Midbrain (tissue), 1 donor: ENCODE measurements around the gene ZDHHC4.
"Not testable (repeated sequence)": the region's sequence is repeated elsewhere in the genome, so short reads cannot be mapped to it uniquely, and the experiment has no call there.

Source experiments
- DNase-seq: peaks from one replicate; lab custom pipeline; 2025; lab: John Stamatoyannopoulos, UW

Gene ZDHHC4

GRCh38 chr7:6562106-6562505 lies 15.1 kb upstream of the ZDHHC4 start:
- no peak for DNase-seq

GRCh38 chr7:6563936-6564770 lies 13.1 kb upstream of the ZDHHC4 start:
- peak; percentile 6 for DNase-seq

DNA sequence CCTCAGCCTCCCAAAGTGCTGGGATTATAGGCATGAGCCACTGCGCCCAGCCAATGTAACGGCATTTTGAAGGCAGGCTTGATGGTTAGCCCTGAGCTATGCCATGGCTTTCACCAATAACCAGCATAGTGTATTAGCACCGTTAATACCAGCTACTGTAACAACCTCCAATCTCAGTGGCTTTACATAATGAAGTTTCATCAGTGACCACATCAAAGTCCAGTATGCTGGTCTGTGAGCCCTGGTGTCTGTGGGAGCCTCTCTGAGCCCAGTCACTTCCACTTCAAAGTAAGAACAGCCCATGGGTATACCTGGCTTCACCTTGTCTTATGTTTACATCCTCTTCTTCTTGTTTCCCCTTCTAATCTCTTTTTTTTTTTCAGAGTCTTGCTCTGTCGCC lies 11.6 kb upstream of the ZDHHC4 start:
- no peak for DNase-seq

- DNase-seq: no peak
These were observed 9.4 kb upstream of the ZDHHC4 start for GRCh38 chr7:6567886-6568285.

- no peak for DNase-seq
These were observed 6.0 kb upstream of the ZDHHC4 start for GRCh38 chr7:6571160-6571779.

GRCh38 chr7:6575281-6576023 lies 1.8 kb upstream of the ZDHHC4 start:
- DNase-seq: no peak

DNA sequence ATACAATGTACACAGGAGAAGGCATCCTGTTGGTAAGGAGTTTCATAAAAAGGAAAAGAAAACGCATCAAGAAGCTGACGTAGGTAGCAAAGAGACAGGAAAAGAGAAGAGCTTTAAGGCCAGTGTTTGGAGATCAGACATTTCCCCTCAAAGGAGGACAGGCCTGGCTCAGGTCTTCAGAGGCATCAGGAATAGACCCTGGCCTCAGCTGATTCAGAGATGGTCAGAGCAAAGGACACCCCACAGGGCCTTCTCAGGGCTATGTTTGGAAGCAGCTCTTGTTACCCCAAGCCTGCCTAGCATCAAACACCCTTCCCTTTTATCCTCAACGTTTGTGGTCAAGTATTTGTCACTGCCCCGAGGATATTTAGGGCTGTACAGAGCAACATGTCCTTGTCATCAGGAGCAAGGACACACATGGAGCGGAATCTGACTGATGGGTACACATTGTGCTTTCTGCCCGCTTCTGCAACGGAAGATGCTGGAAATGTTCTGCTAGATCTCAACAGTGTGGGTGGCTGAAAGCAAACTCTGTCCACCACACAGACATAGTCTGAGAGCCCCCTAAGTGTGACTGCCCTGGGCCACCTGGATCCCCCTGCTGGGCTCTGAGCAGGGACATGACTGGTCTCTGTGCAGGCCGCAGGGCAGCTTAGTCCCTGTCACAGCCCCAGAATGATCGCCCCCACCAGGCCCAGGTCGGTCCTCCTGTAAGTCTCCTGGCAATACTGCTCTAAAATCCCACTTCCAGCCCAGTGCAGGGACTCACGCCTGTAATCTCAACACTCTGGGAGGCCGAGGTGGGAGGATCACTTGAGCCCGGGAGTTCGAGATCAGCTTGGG lies 1.0 kb upstream of the ZDHHC4 start:
- DNase-seq: no peak

DNA sequence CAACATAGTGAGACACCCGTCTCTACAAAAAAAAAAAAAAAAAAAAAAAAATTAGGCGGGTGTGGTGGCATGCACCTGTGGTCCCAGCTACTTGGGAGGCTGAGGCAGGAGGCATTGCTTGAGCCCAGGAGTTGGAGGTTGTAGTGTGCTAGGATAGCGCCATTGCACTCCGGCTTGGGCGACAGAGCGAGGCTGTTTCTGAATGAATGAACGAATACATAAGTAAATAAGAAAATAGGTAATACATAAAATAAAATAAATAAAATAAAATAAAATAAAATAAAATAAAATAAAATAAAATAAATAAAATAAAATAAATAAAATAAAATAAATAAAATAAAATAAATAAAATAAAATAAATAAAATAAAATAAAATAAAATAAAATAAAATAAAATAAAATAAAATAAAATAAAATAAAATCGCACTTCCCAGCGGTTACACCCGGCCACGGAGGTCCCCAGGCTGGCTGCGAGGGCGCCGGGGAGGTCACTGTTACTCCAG lies 336 bp upstream of the ZDHHC4 start:
- DNase-seq: not testable (repeated sequence)

DNA sequence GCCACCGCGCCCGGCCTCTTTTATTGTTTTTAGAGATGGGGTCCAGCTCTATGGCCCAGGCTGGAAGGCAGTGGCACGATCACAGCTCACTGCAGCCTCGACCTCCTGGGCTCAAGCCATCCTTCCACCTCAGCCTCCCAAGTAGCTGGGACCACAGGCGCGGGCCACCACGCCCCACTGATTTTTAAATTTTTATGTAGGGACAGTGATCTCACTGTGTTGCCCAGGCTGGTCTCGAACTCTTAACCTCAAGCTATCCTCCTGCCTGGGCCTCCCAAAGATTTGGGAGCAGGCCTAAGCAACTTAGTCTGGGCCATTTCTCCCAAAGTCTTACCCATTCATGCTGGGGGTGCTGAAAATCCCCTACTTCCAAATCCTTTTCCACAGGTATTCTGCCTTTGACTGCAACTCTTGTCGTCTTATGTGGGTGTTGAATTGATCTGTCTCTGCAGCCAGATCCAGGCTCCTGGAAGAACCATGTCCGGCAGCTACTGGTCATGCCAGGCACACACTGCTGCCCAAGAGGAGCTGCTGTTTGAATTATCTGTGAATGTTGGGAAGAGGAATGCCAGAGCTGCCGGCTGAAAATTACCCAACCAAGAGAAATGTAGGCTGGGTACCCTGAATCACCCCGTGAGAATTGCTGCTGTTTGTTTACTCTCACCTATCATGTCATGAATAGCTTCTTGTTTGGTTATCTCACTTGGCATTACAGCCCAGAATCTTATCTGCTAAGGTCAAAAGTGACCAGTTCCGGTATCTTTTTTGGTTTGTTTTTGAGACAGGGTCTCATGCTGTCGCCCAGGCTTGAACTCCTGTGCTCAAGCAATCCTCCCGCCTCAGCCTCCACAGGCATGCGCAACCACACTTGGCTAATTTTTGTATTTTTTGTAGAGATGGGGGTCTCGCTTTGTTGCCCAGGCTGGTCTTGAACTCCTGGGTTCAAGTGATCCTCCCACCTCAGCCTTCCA lies 1.1 kb downstream of the ZDHHC4 start:
- DNase-seq: no peak

- DNase-seq: no peak
These were observed 2.2 kb downstream of the ZDHHC4 start for GRCh38 chr7:6579446-6579845.

- not testable (repeated sequence) for DNase-seq
These were observed 8.6 kb downstream of the ZDHHC4 start for GRCh38 chr7:6585746-6586432.

GRCh38 chr7:6588566-6588965 lies 11.3 kb downstream of the ZDHHC4 start:
- DNase-seq: no peak

DNA sequence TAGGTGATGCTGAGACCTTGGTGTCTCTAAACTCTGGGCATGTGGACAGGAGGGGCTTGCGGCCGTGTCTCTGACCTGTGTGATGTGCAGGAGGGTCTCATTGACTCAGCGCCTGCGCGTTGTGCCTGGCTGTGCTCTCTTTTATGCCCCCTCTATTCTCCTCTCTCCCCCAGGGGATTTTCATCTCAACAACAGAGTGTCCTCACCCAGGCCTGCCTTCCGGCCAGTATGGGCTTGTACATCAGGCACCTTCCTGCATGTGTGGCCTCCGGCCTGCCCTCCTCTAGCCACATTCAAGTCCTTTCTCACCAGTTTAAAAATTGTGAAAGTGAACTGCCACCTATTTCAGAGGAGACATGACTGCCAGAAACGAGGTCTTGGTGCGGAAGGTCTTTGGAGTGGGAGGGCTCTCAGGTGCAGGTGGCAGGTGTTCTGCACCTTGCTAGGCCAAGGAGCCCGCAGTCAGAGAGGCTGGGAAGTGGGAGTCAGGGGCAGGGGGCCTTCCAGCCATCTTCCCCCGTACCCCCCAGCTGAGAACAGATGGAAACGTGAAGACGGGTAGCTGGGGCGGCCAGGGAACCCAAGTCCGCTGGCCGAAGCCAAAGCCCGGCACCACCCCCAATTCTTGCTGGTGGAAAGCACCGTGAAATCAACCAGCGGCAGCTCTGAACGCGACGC lies 12.0 kb downstream of the ZDHHC4 start:
- no peak for DNase-seq

DNA sequence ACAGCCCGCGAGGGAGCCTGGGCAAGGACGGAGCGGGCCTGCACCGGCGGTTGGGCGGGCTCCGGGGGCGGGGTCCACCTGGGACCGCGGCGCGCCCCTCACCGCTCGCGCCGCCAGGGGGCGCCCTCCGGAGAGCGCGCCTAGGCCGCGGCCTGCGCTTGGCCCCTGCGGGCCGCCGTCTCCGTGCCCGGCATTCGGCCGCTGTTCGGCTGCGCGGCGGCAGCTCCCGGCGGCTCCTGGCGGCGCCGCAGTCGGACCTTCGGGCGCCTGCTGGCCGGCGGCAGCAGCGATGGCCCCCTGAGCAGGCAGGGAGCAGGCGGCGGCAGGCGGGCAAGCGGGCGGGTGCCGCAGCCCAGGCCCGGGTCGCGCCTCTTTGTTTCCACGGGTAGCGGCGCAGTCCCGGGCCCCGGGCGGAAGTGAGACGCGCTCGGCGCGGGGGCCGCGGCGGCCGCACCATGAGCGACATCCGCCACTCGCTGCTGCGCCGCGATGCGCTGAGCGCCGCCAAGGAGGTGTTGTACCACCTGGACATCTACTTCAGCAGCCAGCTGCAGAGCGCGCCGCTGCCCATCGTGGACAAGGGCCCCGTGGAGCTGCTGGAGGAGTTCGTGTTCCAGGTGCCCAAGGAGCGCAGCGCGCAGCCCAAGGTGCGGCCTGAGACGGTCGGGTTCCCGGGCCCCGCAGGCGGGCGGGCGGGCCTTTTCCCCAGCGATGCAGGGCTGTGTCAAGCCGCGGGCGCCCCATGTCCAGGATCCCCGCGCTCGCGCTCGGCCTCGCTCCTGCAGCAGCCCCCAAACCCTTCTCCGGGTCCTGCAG lies 12.8 kb downstream of the ZDHHC4 start, which contains the start of gene INTS15:
Gene INTS15, plus strand, starts transcription at position 193 of the 816 bp plus-strand sequence. Its CDS starts 263 bp downstream, at position 456.
- DNase-seq: peak; percentile 82

DNA sequence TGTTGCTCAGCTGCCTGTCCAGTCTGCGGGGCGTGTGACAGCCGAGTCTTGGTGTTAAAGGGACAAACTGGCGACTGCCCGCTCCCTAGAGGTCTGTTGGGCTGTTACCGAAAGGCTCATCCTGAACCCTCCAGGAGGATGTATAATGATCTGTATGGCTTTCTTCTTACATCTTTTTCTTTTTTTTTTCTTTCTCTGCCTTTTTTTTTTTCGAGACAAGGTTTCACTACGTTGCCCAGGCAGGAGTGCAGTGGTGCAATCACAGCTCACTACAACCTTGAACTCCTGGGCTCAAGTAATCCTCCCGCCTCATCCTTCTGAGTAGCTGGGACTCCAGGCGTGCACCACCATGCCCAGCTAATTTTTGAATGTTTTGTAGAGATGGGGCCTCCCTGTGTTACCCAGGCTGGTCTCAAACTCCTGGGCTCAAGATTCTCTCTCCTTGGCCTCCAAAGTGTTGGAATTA lies 13.4 kb downstream of the ZDHHC4 start:
- no peak for DNase-seq

DNA sequence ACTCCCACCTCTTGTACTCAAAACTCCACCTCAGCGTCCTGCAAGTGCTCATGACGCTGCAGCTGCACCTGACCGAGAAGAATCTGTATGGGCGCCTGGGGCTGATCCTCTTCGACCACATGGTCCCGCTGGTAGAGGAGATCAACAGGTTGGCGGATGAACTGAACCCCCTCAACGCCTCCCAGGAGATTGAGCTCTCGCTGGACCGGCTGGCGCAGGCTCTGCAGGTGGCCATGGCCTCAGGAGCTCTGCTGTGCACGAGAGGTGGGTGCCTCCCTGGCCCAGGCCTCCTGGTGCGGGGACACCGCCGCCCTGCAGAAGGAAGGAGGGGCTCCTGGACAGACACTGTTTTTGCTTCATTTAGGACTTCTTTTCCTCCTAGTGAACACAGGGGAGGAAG lies 22.8 kb downstream of the ZDHHC4 start:
- no peak for DNase-seq

- no peak for DNase-seq
These were observed 27.2 kb downstream of the ZDHHC4 start for GRCh38 chr7:6604458-6604857.
